Epithelial cell of proximal tubule (primary cell): ENCODE results near the gene CPAMD8. TPM values are rescaled to one million over a fixed set of nuclear protein-coding genes. Genes with fewer than 3 reads are reported as not detected.

Experiments
- DNase-seq: peaks from one replicate; pipeline ENCODE4 v3.0.0-alpha.2; 2011; ENCODE audit warnings: low read depth
- H3K4me3 ChIP-seq: 2 replicates; pipeline ENCODE4 v1.5.1; 2011; ENCODE audit warnings: low read depth, mild to moderate bottlenecking, low read length
- total RNA-seq: library from RNA; depleted of rRNA; stranded (reverse); fragments of >200 nt; gene quantifications from 2 replicates; pipeline ENCODE4 v1.2.3, GENCODE V29; 2015
- TF ChIP-seq, protein P1 (sequence below): conservative IDR thresholded peaks from 2 replicates; pipeline ENCODE4 v1.5.1; 2012; ENCODE audit warnings: low read depth, mild to moderate bottlenecking, low read length

Gene CPAMD8
- total RNA-seq, 1 donor from 2014 or later, result 8.2 TPM

DNA sequence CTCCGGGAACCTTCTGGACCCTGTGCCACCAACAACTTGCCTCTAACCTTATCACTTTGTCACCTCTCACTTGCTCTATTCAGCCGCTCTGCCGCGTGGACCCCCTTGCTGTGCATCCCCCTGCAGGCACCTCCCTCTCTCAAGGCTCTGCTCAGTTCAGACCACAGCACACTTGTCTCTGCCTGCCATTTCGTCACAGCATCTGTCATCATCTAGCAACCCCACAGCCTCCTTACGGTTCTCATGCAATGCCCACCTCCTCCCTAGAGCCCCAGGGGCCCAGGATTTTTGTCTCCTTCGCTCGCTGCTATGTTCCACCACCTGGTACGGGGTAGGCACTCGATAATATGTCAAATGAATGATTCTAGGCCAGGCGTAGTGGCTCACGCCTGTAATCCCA lies 43.8 kb upstream of the CPAMD8 start:
- TF ChIP-seq, protein P1, sequence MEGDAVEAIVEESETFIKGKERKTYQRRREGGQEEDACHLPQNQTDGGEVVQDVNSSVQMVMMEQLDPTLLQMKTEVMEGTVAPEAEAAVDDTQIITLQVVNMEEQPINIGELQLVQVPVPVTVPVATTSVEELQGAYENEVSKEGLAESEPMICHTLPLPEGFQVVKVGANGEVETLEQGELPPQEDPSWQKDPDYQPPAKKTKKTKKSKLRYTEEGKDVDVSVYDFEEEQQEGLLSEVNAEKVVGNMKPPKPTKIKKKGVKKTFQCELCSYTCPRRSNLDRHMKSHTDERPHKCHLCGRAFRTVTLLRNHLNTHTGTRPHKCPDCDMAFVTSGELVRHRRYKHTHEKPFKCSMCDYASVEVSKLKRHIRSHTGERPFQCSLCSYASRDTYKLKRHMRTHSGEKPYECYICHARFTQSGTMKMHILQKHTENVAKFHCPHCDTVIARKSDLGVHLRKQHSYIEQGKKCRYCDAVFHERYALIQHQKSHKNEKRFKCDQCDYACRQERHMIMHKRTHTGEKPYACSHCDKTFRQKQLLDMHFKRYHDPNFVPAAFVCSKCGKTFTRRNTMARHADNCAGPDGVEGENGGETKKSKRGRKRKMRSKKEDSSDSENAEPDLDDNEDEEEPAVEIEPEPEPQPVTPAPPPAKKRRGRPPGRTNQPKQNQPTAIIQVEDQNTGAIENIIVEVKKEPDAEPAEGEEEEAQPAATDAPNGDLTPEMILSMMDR, result no peak
- no peak overlapping the region for H3K4me3 ChIP-seq
- DNase-seq, result no peak

DNA sequence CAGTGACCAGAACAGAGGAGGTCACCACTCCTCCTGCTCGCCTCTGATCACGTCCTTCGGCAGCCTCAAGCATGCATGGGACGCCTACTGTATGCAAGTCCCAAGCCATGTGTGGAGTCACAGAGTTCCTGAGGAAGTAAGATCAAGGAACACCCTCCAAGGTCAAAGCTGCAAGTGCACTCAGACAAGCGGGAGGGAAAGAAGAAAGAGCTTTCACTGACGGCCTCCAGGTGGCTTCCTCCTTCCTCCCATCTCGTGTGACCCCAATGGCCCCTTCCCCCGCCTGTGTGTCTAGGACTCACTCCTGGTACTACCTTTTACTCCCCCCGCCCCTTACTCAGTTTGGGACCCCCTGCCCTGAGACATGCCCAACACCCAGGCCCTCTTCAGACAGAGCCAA lies 42.6 kb upstream of the CPAMD8 start:
- H3K4me3 ChIP-seq, result no peak overlapping the region

DNA sequence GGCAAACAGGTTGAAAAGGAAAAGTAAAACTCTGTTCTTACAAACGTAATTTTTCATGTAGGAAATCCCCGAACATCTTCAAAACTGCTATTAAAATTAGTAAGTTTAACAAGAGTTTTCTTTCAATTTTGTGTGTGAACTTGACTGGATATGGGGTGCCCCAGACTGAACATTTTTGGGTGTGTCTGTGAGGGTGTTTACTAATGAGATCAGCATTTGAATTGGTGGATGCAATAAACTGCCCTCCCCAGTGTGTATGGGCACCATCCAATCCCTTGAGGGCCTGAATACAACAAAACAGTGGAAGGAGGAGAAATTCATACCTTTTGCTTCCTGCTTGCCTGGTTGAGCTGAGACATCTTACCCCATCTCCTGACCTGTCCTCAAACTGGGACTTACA lies 36.8 kb upstream of the CPAMD8 start:
- no peak for DNase-seq
- TF ChIP-seq, protein P1, result no peak
- no peak overlapping the region for H3K4me3 ChIP-seq

More for the DNA sequence above, 42.6 kb upstream of the CPAMD8 start:
- TF ChIP-seq, protein P1, result no peak
- DNase-seq, result no peak

DNA sequence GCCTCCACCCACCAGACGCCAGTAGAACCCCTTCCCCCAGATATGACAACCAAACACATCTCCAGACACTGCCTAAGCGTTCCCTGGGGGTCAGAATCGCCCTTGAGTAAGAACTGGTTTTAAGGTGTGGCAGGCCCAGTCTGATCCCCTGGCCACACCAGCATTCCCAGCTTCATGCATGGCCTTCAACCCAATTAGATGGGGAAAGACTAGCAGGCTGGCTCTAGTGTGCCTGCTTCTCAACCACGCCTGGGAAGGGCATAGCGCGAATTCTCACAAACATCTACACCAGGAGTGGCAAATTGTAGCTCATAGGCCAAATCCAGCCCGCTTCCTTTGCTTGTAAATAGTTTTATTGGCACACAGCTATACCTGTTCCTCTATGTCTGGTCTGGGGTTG lies 35.1 kb upstream of the CPAMD8 start:
- H3K4me3 ChIP-seq, result no peak overlapping the region
- DNase-seq, result no peak
- TF ChIP-seq, protein P1, result no peak

DNA sequence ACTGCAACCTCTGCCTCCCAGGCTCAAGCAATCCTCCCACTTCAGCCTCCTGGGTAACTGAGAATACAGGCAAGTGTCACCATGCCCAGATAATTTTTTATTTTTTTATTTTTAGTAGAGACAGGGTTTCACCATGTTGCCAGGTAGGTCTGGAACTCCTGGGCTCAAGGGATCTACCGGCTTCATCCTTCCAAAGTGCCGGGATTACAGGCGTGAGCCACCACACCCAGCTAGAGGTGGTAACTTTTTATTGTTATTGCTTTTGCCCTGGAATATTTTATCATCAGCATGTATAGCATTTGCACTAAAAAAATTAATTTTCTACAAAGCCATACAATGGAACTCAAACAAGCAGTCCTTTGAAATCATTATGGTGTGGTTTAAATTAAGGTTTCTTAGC lies 34.6 kb upstream of the CPAMD8 start:
- no peak for DNase-seq
- no peak overlapping the region for H3K4me3 ChIP-seq
- TF ChIP-seq, protein P1, result no peak

DNA sequence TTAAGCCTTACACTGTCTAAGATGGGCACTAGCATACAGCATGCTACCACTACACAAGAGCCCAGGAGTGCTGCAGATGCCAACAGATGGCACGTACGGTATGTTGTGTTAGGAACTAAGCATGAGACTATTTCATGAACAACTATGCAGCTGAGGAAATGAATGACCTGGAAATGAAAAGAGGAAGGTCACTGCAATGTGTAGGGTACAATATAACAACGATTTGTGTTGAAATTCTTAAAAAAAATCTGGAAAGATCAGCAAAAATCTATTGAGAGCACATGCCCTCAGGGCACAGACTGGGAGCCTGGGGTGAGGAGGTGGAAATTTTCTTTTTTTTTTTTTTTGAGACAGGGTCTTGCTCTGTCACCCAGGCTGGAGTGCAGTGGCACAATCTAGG lies 34.2 kb upstream of the CPAMD8 start:
- no peak overlapping the region for H3K4me3 ChIP-seq
- DNase-seq, result no peak
- TF ChIP-seq, protein P1, result no peak

DNA sequence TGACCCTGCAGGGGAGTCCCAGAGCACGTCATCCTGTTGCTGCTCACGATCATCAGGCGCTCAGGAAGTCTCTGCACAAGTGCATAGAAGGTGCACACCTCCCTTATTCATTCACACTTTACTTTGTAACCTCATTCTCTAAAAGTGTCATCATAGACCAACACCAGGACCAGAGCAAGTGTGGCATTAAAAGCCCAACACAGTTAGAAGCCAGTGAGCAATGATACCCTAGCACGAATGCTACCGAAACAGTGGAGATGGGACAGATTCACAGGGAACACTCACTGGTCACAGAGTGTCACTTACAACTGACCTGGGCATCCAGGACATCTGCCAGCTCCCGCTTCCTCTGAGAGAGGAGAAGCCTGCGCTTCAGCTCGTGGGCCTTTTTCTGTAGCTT lies 31.6 kb upstream of the CPAMD8 start:
- TF ChIP-seq, protein P1, result no peak
- H3K4me3 ChIP-seq, result no peak overlapping the region
- DNase-seq, result no peak
